ENCODE measurements around the gene SF3B6.
"Not testable (repeated sequence)": the region's sequence is repeated elsewhere in the genome, so short reads cannot be mapped to it uniquely, and the experiment has no call there.

The SF3B6 gene

GRCh38 chr2:24101992-24102391, 25.9 kb upstream of the SF3B6 start:
- TF ChIP-seq POLR2AphosphoS5 (IDR thresholded peaks at IDR 0.05; ENCODE audit: low read depth), result no peak
- no peak for TF ChIP-seq REST (IDR thresholded peaks at IDR 0.05; ENCODE audit: insufficient replicate concordance, low read depth)
- TF ChIP-seq CTCF (IDR thresholded peaks at IDR 0.05; ENCODE audit: insufficient read depth, low read length), result no peak
- no peak for TF ChIP-seq SPI1 (IDR thresholded peaks at IDR 0.05; ENCODE audit: borderline replicate concordance, low read depth)
- no peak for TF ChIP-seq GABPA (IDR thresholded peaks at IDR 0.05; ENCODE audit: low read depth)
- Histone ChIP-seq H3K27me3 (ENCODE audit: insufficient read depth, poor library complexity, severe bottlenecking) (no peaks in the 10 kb centered on the region), H3K27ac (replicated peaks) (no peak overlapping the region), H3K4me3 (replicated peaks; ENCODE audit: insufficient read depth, low read length) (no peak overlapping the region)
- DNase-seq (ENCODE audit: low read depth in 1 of 2, low spot score in 1 of 2), result no peak

GRCh38 chr2:24100732-24101131, 24.6 kb upstream of the SF3B6 start:
- not testable (repeated sequence) for H3K27ac ChIP-seq (replicated peaks); H3K27me3 ChIP-seq (ENCODE audit: insufficient read depth, poor library complexity, severe bottlenecking); H3K4me3 ChIP-seq (replicated peaks; ENCODE audit: insufficient read depth, low read length); DNase-seq (ENCODE audit: low read depth in 1 of 2, low spot score in 1 of 2)

- H3K4me3 ChIP-seq (replicated peaks; ENCODE audit: insufficient read depth, low read length); DNase-seq (ENCODE audit: low read depth in 1 of 2, low spot score in 1 of 2); H3K27ac ChIP-seq (replicated peaks); H3K27me3 ChIP-seq (ENCODE audit: insufficient read depth, poor library complexity, severe bottlenecking): not testable (repeated sequence)
These were observed 19.1 kb upstream of the SF3B6 start for GRCh38 chr2:24095171-24095677.

GRCh38 chr2:24093270-24093669, 17.1 kb upstream of the SF3B6 start:
- DNase-seq (ENCODE audit: low read depth in 1 of 2, low spot score in 1 of 2); H3K27ac ChIP-seq (replicated peaks); H3K4me3 ChIP-seq (replicated peaks; ENCODE audit: insufficient read depth, low read length); H3K27me3 ChIP-seq (ENCODE audit: insufficient read depth, poor library complexity, severe bottlenecking): not testable (repeated sequence)

GRCh38 chr2:24088821-24089359, 12.8 kb upstream of the SF3B6 start:
- Histone ChIP-seq H3K27me3 (ENCODE audit: insufficient read depth, poor library complexity, severe bottlenecking) (no peaks in the 10 kb centered on the region), H3K27ac (replicated peaks) (no peak overlapping the region), H3K4me3 (replicated peaks; ENCODE audit: insufficient read depth, low read length) (no peak overlapping the region)
- TF ChIP-seq REST (IDR thresholded peaks at IDR 0.05; ENCODE audit: insufficient replicate concordance, low read depth) (no peak), POLR2AphosphoS5 (IDR thresholded peaks at IDR 0.05; ENCODE audit: low read depth) (no peak), SPI1 (IDR thresholded peaks at IDR 0.05; ENCODE audit: borderline replicate concordance, low read depth) (no peak), CTCF (IDR thresholded peaks at IDR 0.05; ENCODE audit: insufficient read depth, low read length) (no peak), GABPA (IDR thresholded peaks at IDR 0.05; ENCODE audit: low read depth) (no peak)
- peak in 1 of 2 experiments; percentile 23 for DNase-seq (ENCODE audit: low read depth in 1 of 2, low spot score in 1 of 2)

Data from HL-60 (cell line).